ENCODE data around the gene ZNF697.

The ZNF697 gene

DNA sequence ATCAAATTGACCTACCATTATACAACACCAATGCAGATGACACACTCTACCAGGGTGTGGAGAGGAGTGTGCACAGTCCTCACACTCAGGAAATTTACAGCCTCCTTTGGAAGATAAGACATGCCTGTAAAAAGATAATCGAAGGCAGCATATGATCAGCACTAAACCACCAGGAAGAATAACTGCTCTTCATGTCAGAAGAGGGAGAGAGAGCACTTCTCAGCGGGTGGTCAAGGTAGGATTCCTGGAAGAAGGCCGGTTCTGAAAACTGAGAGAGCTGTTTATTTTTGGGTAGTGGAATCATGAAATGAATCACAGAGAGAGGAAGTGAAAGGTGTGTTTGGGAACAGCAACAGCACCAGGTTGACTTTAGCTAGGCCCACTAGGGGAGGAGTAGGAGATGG lies 14.0 kb upstream of the ZNF697 start:
- no peak for DNase-seq

DNA sequence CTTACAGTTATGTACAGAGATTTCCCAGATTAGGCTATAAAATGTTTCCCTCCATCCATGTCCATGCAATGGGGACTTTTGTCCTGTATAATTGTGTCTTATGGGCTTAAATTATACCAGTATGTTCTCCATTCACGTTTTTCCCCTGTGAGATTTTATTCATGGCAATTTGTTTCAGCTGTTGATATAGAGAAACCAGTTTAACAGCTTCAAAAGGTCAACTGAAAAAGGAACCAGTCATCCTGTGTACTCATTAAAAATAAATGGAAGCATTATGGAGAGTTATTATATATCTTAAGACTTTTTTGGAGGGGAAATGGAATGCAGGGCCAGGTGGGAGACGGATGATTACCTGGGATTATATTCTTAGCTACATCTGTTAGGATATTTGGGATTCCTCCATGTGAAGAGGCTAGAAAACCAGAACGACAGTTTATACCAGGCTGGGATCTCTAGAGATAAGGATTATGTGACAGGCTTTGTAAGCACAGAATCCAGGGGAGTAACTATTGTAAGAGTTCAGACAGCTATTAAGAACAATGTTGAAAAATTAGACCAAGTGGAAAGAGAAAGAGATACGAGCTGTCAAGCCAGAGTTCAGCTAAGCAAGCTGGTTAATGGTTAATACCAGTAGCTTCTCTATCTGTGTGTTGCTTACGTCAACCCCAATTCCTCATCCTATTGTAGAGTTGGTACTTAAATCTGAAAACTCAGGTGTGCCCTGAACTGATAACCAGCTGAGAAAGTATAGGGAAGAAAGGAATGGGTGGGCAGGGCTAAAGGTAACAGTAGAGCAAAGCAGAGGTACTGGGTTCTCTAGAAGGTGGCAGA lies 12.4 kb upstream of the ZNF697 start:
- no peak for DNase-seq

DNA sequence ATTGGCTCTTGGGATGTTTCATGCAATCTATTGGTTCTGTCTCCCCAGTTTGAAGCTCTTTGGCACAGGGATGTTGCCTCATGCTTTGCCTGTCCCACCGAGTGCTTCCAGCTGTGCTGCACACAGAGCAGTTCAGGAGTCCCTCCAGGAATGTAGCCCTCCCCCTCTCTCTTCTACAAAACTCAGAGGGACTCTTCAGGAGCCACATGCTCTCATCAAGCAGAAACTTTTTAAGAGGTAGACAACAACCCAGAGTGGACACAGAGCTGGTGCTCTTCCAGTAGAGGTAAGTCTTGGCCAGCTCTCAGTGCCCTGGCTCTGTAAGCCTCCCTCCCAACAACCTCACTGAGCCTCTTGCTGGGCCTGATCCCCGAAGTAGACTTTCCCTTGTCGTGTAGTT lies 11.6 kb upstream of the ZNF697 start:
- no peak for DNase-seq

DNA sequence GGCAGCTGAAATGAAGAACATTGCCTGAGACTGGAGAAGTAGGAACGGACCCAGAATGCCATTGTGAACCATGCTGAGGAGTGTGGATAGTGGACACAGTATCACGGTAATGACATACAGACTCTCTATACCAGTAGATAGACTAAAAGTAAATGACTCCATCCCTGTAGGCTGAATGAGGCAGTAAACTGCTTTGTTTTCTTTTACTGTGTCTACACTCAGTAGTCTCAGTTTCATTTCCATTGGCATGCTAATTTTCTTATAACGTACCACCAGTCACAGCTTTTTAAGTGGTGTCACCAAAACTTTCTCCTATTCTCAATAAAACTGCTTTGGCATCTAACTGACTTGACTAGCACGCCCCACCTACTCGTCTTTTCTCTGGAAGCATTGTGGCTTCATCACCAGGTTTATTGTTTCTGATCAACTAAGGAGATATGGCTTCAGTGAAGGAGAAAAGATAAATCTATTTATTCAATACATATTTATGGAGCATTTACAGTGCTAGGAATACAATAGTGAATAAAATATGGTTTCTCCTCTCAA lies 8.4 kb upstream of the ZNF697 start:
- DNase-seq: no peak

DNA sequence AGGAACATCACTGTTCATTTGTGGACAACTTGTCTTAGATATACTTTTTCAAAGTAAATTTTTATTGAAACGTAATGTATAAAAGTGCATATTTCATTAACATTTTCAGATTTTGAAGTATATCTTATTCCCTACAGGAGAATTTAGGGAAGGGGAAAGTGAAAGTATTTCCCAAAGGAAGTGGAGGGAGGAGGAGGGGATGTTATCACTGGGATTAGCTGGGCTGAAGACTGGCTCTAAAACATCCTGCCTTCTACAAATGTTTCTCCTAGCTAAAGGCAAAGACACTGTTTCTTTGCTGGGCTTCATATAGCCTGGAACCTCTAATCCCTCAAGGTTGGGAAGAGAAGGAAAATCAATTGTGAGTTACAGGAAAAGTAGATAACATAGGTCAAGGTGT lies 7.1 kb upstream of the ZNF697 start:
- no peak for DNase-seq

GRCh38 chr1:119653839-119654170 lies 5.7 kb upstream of the ZNF697 start:
- DNase-seq: no peak

DNA sequence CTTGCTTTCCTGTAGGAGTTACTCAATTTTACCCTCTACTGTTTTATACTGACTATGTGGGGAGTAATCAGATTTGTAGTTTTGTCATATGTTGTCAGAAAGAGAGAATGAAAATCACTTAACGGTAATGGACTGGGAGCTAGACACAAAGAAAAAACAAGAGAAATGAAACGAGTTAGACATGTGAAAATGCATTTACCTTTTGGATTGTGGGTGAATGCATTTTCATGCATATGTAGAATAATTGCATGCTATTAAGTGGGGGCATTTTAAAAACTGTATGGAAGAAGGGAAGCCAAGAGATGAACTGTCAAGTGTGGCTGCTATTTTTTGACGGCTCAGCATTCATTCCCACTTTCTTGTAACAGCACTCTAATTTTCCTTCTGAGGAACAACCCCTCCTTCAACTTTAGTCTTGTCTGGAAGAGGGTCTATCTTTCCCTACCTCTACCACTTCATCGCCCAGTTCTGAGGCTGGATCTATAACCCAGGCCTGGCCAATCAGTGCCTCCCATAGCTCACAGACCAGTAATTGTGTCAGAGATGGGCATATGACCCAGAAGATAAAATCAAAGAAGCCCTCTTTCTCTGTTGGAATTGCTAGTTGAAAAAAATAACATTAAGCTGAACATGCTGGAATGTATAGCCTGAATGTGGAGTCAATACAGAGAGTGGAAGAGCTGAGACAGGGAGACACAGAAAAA lies 5.2 kb upstream of the ZNF697 start:
- no peak for DNase-seq

DNA sequence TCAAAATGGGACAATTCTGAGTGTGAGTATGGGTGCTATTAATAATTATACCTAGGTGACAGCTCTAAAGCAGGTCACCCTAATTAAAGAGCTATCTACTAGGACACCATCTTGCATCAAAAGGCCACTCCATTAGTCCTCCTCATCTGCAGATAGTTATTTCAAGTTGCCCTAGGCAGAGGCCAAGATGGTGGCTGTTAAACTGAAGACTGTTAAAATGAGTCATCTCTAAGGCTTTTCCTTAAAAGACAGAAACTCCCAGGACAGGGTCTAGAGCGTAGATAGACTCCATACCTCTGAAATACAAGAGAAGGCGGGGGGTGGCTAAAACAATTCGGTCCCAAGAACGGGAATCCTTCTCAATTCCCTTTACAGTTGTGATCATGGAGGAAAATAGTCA lies 4.5 kb upstream of the ZNF697 start:
- no peak for DNase-seq

DNA sequence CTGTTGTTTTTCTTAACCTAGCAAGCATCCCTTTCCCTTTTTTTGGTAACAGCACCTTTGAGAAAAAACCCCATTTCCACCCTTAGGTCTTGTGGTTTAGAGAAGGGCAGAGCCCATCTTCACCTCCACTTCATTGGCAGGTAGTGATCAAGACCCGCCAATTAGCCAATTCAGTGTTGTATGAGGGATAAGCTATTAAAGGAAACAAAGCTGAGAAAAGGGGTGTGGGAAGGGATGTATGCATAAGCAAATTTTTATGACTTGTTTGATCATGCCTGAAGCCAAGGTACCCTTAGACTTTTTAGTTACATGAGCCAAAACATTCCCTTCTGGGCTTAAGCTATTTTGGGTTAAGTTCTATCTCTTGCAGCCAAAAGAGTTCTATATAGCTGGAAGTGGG lies 3.6 kb upstream of the ZNF697 start:
- no peak for DNase-seq

DNA sequence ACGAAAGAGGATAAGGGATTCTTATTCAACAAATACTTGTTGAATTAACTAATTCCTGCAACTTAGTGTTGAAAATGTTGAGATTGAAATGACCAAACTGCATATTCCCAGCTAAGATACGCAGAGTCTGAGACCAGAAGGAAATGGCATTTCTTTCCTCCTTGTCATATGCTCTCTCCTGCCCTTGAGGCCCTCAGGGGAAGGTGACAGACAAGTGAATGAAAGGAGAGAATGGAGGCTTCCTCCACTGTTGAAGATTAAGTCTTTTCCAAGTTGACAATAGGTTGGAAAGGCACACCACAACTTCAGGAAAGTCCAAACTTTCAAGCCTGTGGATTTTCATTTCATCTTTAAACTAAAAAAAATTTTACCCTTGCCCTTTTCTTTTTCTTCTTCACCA lies 3.1 kb upstream of the ZNF697 start:
- no peak for DNase-seq

DNA sequence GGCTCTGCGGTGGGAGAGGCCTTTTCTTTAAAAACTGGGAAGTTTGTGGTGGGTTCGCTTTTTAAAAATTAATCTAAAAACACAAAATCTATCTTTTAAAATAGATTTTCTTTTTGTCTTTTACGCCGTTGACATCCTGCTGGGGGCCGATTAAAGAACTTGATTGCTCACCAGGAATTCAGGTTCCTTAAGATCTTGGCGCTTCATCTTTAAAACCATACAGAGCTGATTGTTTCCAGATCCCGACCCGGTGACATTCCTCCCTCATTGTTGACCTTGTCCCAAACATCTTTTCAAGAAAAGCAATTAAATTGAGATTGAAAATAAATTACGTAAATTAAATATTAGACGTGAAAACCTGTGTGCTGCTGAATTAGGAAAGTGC lies 546 bp upstream of the ZNF697 start:
- no peak for DNase-seq

- no peak for DNase-seq
Observed at GRCh38 chr1:119647228-119647733, 785 bp downstream of the ZNF697 start.

DNA sequence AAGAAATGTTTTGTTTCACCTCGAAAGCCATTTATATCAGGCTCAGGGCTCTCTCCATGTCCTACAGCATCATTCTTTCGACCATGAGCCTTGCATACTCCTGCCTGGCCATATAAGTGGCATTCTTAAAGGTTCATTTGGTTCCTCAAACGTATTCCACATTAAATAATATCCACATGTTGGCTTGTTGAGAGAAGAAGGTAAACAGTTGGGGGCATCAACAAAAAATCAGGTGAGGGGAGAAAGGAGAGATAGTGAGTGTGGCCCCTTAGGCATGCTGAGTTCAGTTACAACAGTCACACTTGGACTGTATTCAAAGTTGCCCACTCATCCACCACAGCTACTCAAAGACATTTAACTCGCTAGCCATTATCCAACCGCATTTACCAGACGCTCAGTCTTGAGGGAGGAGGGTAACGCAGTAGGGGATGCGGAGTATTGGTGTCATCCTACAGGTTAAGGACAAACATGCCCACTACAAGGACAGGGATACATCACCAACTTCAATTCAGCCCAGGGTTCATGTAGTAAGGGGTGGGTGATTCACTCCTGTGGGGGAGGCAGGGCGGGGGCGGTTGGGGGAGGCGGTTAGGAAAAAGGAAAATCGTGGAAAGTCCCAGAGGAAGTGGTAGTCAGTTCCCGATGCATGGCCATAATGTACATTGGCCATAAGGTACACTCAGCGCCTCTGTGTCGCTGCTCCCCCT lies 1.4 kb downstream of the ZNF697 start:
- DNase-seq: no peak

DNA sequence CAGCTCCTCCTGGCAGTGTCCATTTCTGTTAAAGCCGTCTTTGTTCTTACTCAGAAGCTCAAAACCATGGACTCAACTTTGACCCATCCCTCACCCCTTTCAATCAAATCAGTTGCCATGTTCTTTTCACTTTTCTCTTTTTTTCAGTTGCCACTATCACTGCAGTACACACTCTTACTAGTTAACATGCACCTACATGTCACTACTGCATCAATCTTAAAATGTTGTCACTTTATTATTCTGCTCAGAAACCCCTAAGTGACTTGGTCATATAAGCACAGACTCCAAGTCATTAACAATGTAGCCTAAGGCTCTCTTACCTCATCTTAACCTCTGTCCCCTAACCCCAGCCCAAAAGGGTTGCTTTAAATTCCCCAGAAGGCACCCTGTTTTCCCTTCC lies 9.0 kb downstream of the ZNF697 start:
- DNase-seq: no peak

GRCh38 chr1:119637710-119638109 lies 10.4 kb downstream of the ZNF697 start:
- DNase-seq: no peak

DNA sequence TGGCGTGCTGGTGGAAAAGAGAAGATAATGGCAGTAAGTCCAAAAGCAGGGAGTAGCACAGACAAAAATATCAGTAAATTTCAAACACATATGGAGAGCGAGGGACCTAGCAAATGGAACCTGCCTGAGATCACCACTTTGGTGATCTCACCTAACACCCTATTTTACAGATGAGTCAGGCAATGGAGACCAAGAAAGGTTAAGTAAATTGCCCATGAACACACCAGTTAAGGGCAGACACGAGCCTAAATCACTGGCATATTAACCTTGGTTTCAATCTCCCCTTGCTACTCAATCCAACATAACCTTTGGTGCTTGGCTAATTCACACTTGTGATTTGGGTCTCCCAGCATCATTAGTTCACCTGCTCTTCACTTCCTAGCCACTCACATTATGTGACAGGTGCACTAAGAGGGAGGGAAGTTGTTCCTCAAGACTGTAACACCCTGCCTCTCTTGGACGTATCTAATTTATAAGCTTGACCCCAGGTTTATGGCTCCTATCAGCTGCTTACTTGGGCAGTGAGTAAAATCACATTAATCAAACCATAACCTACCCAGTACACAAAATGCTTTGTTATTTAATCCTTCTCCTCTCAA lies 11.5 kb downstream of the ZNF697 start:
- no peak for DNase-seq

GRCh38 chr1:119635811-119636390 lies 12.2 kb downstream of the ZNF697 start:
- DNase-seq: no peak

- no peak for DNase-seq
Observed at GRCh38 chr1:119634016-119634415, 14.1 kb downstream of the ZNF697 start.

DNA sequence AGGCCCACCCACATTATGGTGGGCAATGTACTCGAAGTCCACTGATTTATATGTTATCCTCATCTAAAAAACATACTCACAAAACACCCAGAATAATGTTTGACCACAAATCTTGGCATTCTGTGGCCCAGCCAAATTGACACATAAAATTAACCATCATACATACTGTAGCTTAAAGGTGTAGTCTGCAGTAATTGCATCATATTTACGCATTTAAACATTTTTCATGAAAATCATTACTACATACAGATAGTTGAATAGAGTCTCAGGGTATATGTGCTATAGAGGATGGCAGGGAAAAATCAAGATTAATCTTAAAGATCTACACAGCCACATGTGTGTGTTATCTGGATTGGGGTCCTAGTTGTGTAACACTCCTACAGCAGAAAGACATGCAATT lies 14.5 kb downstream of the ZNF697 start:
- no peak for DNase-seq

- DNase-seq: no peak
Observed at GRCh38 chr1:119632841-119633240, 15.2 kb downstream of the ZNF697 start.

GRCh38 chr1:119632103-119632490 lies 16.0 kb downstream of the ZNF697 start:
- no peak for DNase-seq

- DNase-seq: no peak
Observed at GRCh38 chr1:119631433-119632102, 16.5 kb downstream of the ZNF697 start.

Measured in stimulated activated naive CD4-positive, alpha-beta T cell (primary cell).